ENCODE results near the gene KXD1. TPM values are rescaled to one million over a fixed set of nuclear protein-coding genes. Genes with fewer than 3 reads are reported as not detected.

KXD1 gene
- total RNA-seq, 1 donor from 2014 or later: 131 TPM

DNA sequence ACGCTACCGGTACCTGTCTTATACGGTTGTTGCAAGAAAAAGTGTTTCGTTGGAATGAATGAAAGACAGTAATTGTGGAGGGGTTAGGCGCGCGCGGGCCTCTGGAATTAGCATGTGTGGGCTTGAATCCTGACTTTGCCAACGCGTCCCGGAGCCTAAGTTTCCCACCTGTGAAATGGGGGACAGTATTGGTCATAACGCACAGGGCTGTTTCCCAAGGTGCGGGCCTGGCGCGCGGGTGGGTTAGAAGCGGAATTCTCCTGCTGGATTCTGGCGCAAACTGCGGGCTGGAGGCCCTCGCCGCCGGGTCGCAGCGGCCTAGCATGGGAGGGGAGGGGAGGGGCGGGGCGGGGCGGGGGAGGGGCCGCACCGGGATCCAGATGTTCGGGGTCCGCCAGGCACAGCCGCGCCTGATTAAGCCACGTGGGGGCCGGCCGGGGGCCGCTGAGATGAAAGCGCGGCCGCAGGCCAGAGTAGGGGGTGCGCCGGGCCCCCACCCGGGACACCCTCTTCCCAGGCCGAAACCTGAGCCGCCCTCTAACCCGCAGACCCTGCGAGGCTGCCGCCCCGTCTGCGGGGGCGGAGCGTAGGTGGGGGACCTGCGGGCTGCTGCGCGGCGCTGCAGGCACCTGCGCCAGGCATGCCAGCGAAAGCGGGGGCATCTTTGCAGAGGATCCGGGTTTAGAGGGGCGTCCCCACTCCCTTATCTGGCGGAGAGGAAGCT lies 53.8 kb downstream of the KXD1 start:
- Histone ChIP-seq H3K4me3 (no peak overlapping the region), H3K27me3 (peaks cover 15% of the 10 kb centered on the region)
- intact Hi-C loops (cut with DNase I): no loop called here

GRCh38 chr19:18612051-18612771 lies 54.5 kb downstream of the KXD1 start:
- H3K4me1 ChIP-seq: peaks cover 39% of the 10 kb centered on the region
- no peaks in the 10 kb centered on the region for H3K9me3 ChIP-seq
- intact Hi-C loops (cut with DNase I): no loop called here
- no peak for TF ChIP-seq CTCF (IDR thresholded peaks at IDR 0.05)
- TF ChIP-seq POLR2A (IDR thresholded peaks at IDR 0.05): no peak
- no peak for TF ChIP-seq POLR2AphosphoS5 (IDR thresholded peaks at IDR 0.05; ENCODE audit: insufficient read depth in 1 of 2, low read depth in 1 of 2)
- H3K4me3 ChIP-seq: peak overlapping the region; percentile 40 to 65
- H3K27me3 ChIP-seq: peaks cover 15% of the 10 kb centered on the region
- no peaks in the 10 kb centered on the region for H3K36me3 ChIP-seq
- H3K27ac ChIP-seq: no peak overlapping the region
- DNase-seq (ENCODE audit: extremely low spot score in 2 of 2): no peak

More for the DNA sequence above, 53.8 kb downstream of the KXD1 start:
- no peaks in the 10 kb centered on the region for H3K36me3 ChIP-seq
- H3K4me1 ChIP-seq: peaks cover 43% of the 10 kb centered on the region
- TF ChIP-seq POLR2A (IDR thresholded peaks at IDR 0.05) (no peak), CTCF (IDR thresholded peaks at IDR 0.05) (no peak), POLR2AphosphoS5 (IDR thresholded peaks at IDR 0.05; ENCODE audit: insufficient read depth in 1 of 2, low read depth in 1 of 2) (no peak)
- no peak overlapping the region for H3K27ac ChIP-seq
- H3K9me3 ChIP-seq: no peaks in the 10 kb centered on the region
- DNase-seq (ENCODE audit: extremely low spot score in 2 of 2): no peak

DNA sequence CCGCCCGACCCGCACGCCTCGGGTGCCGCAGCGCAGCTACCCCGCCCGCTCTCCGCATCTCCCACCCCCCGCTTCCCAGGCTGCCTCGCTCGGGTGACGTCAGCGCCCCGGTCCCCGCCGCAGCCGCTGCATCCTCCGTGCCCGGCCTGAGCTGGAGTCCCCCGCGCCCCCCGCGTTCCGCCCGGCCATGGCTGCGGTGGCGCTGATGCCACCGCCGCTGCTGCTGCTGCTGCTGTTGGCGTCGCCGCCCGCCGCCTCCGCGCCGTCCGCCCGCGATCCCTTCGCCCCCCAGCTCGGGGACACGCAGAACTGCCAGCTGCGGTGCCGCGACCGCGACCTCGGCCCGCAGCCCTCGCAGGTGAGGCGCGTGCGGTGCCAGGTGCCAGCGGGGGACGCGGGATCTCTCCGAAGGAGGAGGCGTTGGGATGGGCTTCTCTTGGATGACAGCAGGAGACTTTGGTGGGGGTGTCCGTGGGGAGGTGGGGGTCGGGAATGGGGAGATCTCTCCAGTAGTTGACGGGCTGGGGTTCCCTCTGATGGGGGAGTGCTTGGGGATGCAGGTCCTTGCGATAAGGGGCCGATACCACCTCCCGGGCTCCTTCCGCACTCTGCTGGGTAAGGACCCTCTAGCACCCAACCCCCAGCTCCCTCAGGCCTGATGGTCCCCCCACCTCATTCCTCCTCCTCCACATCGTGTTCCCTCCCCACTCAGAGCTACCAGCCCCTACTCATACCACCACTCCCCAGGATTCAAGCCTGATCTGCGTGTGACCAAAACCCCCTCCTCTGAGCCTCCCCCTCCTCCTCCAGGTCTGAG lies 55.3 kb downstream of the KXD1 start, which contains the start of gene TMEM59L:
TSS of gene TMEM59L (plus strand) at position 99 of the 817 bp plus-strand sequence. CDS start at position 188, 89 bp downstream.
- H3K27me3 ChIP-seq: peaks cover 15% of the 10 kb centered on the region

DNA sequence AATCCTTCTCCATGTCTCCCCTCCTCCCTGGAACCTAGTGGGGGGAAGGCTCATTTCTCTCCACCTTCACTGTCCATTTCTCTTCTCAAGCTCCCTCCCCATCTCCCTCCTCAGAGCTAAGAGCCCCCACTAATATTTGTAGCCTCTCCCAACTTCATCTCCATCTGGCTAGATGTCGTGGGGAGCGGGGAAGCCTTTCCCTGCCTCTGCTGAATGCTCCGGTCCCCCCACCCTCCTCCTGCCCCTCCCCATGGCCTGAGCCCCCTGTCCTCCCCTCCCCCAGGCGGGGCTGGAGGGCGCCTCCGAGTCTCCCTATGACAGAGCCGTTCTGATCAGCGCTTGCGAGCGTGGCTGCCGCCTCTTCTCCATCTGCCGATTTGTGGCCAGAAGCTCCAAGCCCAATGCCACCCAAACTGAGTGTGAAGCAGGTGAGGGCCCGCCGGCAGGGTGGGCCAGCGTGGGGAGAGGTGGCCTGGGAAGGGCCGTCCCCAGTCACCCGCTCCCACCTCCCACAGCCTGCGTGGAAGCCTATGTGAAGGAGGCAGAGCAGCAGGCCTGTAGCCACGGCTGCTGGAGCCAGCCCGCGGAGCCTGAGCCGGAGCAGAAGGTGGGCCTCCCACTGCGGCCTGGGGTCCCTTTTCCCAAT lies 56.0 kb downstream of the KXD1 start:
- Histone ChIP-seq H3K27ac (no peak overlapping the region), H3K27me3 (peaks cover 15% of the 10 kb centered on the region), H3K4me3 (no peak overlapping the region), H3K36me3 (no peaks in the 10 kb centered on the region), H3K4me1 (peaks cover 30% of the 10 kb centered on the region), H3K9me3 (no peaks in the 10 kb centered on the region)
- TF ChIP-seq POLR2A (IDR thresholded peaks at IDR 0.05) (no peak), CTCF (IDR thresholded peaks at IDR 0.05) (no peak), POLR2AphosphoS5 (IDR thresholded peaks at IDR 0.05; ENCODE audit: insufficient read depth in 1 of 2, low read depth in 1 of 2) (no peak)
- intact Hi-C loops (cut with DNase I): no loop called here
- no peak for DNase-seq (ENCODE audit: extremely low spot score in 2 of 2)

More for the DNA sequence above, 55.3 kb downstream of the KXD1 start, which contains the start of gene TMEM59L:
- peak within 1 kb of the TSS; percentile 40 to 65 for H3K4me3 ChIP-seq
- intact Hi-C loops (cut with DNase I): no loop called here
- no peaks in the 10 kb centered on the region for H3K9me3 ChIP-seq
- H3K27ac ChIP-seq: no peak within 1 kb of the TSS
- no peak for DNase-seq (ENCODE audit: extremely low spot score in 2 of 2)
- no peak for TF ChIP-seq POLR2AphosphoS5 (IDR thresholded peaks at IDR 0.05; ENCODE audit: insufficient read depth in 1 of 2, low read depth in 1 of 2)
- no peak for TF ChIP-seq CTCF (IDR thresholded peaks at IDR 0.05)
- no peak for TF ChIP-seq POLR2A (IDR thresholded peaks at IDR 0.05)
- no peaks in the 10 kb centered on the region for H3K36me3 ChIP-seq
- peaks cover 32% of the 10 kb centered on the region for H3K4me1 ChIP-seq

All from vagina (tissue), 2 donors.